ENCODE data around the gene TMEM41B. TPM values are rescaled to one million over a fixed set of nuclear protein-coding genes. Genes with fewer than 3 reads are reported as not detected.
"Not testable (repeated sequence)": the region's sequence is repeated elsewhere in the genome, so short reads cannot be mapped to it uniquely, and the experiment has no call there.

TMEM41B gene
- total RNA-seq, 1 donor from 2014 or later: 33.4 TPM

DNA sequence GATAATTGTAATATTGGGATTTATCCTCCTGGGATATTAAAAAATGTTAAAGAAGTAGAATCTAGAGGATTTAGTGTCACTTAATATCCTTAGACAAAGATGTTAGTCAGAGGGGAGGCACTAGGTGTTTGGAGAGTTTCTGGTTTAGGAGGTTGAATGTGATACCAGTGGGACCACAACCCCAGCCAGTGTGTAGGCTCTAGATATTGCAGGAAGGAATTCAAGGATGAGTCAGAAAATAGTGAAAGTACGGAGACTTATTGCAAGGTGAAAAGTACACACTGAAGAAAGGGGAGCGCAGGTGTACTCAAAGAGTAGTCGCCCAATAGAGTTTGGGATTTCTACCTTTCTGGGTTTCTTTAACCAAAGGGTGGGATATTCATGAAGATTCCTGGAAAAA lies 5.7 kb upstream of the TMEM41B start:
- H3K4me3 Mint-ChIP-seq: no peak overlapping the region
- no peak for DNase-seq (ENCODE audit: low read depth, low spot score)
- no peak overlapping the region for H3K27ac Mint-ChIP-seq (ENCODE audit: unreplicated experiment)
- no peaks in the 10 kb centered on the region for H3K9me3 Mint-ChIP-seq
- no peak for TF ChIP-seq CTCF (conservative IDR thresholded peaks at IDR 0.05)
- H3K36me3 Mint-ChIP-seq (ENCODE audit: low read depth): no peaks in the 10 kb centered on the region
- H3K4me1 Mint-ChIP-seq: peaks cover 7% of the 10 kb centered on the region
- peaks cover 25% of the 10 kb centered on the region for H3K27me3 Mint-ChIP-seq (ENCODE audit: low read depth)

DNA sequence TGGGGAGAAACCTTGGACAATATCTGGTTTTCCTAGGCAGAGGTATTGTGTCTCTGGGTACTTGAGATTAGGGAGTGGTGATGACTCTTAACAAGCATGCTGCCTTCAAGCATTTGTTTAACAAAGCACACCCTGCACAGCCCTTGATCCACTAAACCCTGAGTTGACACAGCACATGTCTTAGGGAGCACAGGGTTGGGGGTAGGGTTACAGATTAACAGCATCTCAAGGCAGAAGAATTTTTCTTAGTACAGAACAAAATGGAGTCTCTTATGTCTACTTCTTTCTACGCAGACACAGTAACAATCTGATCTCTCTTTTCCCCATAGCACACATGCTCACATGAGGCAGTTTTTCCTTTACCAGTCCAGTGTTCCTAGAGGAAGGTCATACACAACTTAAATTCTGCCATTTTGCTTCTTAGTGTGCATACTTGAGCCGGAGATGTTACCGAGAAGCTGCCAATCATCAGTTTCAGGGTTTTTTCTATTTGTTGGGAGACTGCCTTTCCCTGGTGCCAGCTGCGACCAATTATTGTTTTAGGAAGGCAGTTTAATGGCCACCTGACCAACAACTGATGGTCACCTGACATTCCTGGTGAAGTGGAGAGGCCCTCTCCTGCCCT lies 5.1 kb upstream of the TMEM41B start:
- not testable (repeated sequence) for DNase-seq (ENCODE audit: low read depth, low spot score); H3K27ac Mint-ChIP-seq (ENCODE audit: unreplicated experiment); H3K9me3 Mint-ChIP-seq; H3K36me3 Mint-ChIP-seq (ENCODE audit: low read depth)
- H3K27me3 Mint-ChIP-seq (ENCODE audit: low read depth): peaks cover 25% of the 10 kb centered on the region
- peaks cover 11% of the 10 kb centered on the region for H3K4me1 Mint-ChIP-seq
- peak overlapping the region; percentile 44 for H3K4me3 Mint-ChIP-seq

DNA sequence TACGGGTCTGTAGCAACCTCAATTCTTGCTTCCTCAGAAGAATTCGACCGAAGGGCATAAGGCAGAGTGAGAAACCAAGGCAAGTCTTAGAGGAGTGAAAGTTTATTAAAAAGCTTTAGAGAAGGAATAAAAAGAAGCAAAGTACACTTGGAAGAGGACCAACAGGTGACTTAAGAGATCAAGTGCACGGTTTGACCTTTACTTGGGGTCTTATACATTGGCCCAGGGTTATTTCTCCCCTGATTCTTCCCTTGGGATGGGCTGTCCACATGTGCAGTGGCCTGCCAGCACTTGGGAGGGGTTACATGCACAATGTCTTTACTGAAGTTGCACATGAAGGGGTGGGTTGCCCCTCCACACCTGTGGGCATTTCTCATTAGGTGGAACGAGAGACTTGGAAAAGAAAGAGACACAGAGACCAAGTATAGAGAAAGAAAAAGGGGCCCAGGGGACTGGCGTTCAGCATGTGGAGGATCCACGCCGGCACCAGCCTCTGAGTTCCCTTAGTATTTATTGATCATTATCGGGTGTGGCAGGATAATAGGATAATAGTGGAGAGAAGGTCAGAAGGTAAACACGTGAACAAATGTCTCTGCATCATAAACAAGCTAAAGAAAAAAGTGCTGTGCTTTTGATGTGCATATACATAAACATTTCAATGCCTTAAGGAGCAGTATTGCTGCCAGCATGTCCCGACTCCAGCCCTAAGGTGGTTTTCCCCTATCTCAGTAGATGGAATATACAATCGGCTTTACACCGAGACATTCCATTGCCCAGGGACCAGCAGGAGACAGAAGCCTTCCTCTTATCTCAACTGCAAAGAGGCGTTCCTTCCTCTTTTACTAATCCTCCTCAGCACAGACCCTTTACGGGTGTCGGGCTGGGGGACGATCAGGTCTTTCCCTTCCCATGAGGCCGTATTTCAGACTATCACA lies 4.3 kb upstream of the TMEM41B start:
- not testable (repeated sequence) for H3K27ac Mint-ChIP-seq (ENCODE audit: unreplicated experiment); H3K9me3 Mint-ChIP-seq; H3K36me3 Mint-ChIP-seq (ENCODE audit: low read depth); DNase-seq (ENCODE audit: low read depth, low spot score)
- Mint-ChIP-seq H3K27me3 (ENCODE audit: low read depth) (peaks cover 25% of the 10 kb centered on the region), H3K4me1 (peaks cover 18% of the 10 kb centered on the region), H3K4me3 (peak overlapping the region; percentile 44)

GRCh38 chr11:9316334-9316733 lies 1.9 kb upstream of the TMEM41B start:
- H3K27me3 Mint-ChIP-seq (ENCODE audit: low read depth): peaks cover 25% of the 10 kb centered on the region
- H3K36me3 Mint-ChIP-seq (ENCODE audit: low read depth): peaks cover 5% of the 10 kb centered on the region

GRCh38 chr11:9315078-9315688 lies 790 bp upstream of the TMEM41B start:
- peak; percentile 7 for DNase-seq (ENCODE audit: low read depth, low spot score)
- peaks cover 24% of the 10 kb centered on the region for H3K27me3 Mint-ChIP-seq (ENCODE audit: low read depth)
- peak overlapping the region; percentile 96 for H3K27ac Mint-ChIP-seq (ENCODE audit: unreplicated experiment)
- TF ChIP-seq CTCF (conservative IDR thresholded peaks at IDR 0.05): peak; percentile 2
- H3K4me3 Mint-ChIP-seq: peak overlapping the region; percentile 98
- peaks cover 3% of the 10 kb centered on the region for H3K9me3 Mint-ChIP-seq
- peaks cover 9% of the 10 kb centered on the region for H3K36me3 Mint-ChIP-seq (ENCODE audit: low read depth)
- peaks cover 43% of the 10 kb centered on the region for H3K4me1 Mint-ChIP-seq

More at GRCh38 chr11:9316334-9316733, 1.9 kb upstream of the TMEM41B start:
- Mint-ChIP-seq H3K4me1 (peaks cover 38% of the 10 kb centered on the region), H3K4me3 (no peak overlapping the region), H3K27ac (ENCODE audit: unreplicated experiment) (no peak overlapping the region), H3K9me3 (no peaks in the 10 kb centered on the region)
- DNase-seq (ENCODE audit: low read depth, low spot score): no peak
- no peak for TF ChIP-seq CTCF (conservative IDR thresholded peaks at IDR 0.05)

DNA sequence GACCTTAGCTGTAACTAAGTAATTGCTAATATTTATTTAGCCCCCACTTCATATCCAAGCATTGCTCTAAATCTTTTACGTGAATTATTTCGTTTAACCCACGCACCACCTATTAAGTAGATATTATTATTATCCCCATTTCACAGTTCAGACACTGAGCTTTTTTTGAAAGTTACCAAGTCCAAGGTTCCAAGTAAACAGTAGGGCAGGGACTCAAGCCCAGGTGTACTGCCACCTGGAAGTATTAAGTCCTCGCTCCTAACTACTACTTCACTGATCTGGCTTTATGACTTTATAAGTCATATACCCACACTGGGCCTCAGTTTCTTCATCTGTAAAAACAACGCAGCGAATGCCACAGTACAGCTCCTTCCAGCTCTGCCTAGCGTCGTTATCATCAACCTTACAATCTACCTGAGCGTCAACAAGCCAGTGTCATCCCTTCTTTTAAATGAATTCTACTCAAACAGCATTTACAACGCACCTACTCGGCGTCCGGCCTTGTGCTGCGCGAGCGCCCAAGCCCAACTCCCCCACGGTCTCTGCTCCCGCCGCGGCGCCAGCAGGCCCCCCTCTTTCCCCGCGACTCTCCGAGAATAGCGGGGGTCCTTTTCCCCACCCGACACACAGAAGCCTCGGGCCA lies 624 bp downstream of the TMEM41B start:
- Mint-ChIP-seq H3K9me3 (peaks cover 3% of the 10 kb centered on the region), H3K4me3 (peak overlapping the region; percentile 98)
- DNase-seq (ENCODE audit: low read depth, low spot score): no peak

More for the DNA sequence above, 624 bp downstream of the TMEM41B start:
- no peak for TF ChIP-seq CTCF (conservative IDR thresholded peaks at IDR 0.05)
- H3K4me1 Mint-ChIP-seq: peaks cover 40% of the 10 kb centered on the region
- H3K36me3 Mint-ChIP-seq (ENCODE audit: low read depth): peaks cover 13% of the 10 kb centered on the region
- H3K27me3 Mint-ChIP-seq (ENCODE audit: low read depth): peaks cover 13% of the 10 kb centered on the region
- peak overlapping the region; percentile 97 for H3K27ac Mint-ChIP-seq (ENCODE audit: unreplicated experiment)
